GM18505 (cell line): Measurements from ENCODE around the gene TNFAIP3.
"Not testable (repeated sequence)": the region's sequence is repeated elsewhere in the genome, so short reads cannot be mapped to it uniquely, and the experiment has no call there.

Experiments used
- ATAC-seq: cut with Tn5 transposase; IDR thresholded peaks from one replicate; pipeline ENCODE4 v1.9.1; 2021; ENCODE audit not compliant: unreplicated experiment
- POLR2A ChIP-seq: IDR thresholded peaks from 4 replicates; pipeline ENCODE4 v1.6.1; 2011; ENCODE audit warnings: borderline replicate concordance; ENCODE audit not compliant: insufficient read depth, insufficient read length; ENCODE audit errors: extremely low read depth

TNFAIP3 gene

GRCh38 chr6:137832110-137832509, 34.9 kb upstream of the TNFAIP3 start:
- ATAC-seq, result no peak
- no peak for TF ChIP-seq POLR2A

GRCh38 chr6:137834508-137834907, 32.6 kb upstream of the TNFAIP3 start:
- TF ChIP-seq POLR2A, result no peak
- no peak for ATAC-seq

GRCh38 chr6:137836788-137837187, 30.3 kb upstream of the TNFAIP3 start:
- TF ChIP-seq POLR2A, result no peak

GRCh38 chr6:137838090-137838489, 29.0 kb upstream of the TNFAIP3 start:
- not testable (repeated sequence) for ATAC-seq

More at GRCh38 chr6:137836788-137837187, 30.3 kb upstream of the TNFAIP3 start:
- ATAC-seq, result no peak

- not testable (repeated sequence) for ATAC-seq
Measured at GRCh38 chr6:137838597-137838996, 28.5 kb upstream of the TNFAIP3 start.

GRCh38 chr6:137839076-137839475, 28.0 kb upstream of the TNFAIP3 start:
- no peak for TF ChIP-seq POLR2A
- ATAC-seq, result no peak

- TF ChIP-seq POLR2A, result no peak
- no peak for ATAC-seq
Measured at GRCh38 chr6:137840252-137840651, 26.8 kb upstream of the TNFAIP3 start.

GRCh38 chr6:137843211-137843610, 23.8 kb upstream of the TNFAIP3 start:
- no peak for ATAC-seq
- no peak for TF ChIP-seq POLR2A

GRCh38 chr6:137844327-137844726, 22.7 kb upstream of the TNFAIP3 start:
- not testable (repeated sequence) for ATAC-seq

GRCh38 chr6:137844773-137845172, 22.3 kb upstream of the TNFAIP3 start:
- not testable (repeated sequence) for ATAC-seq

- no peak for ATAC-seq
- no peak for TF ChIP-seq POLR2A
Measured at GRCh38 chr6:137845460-137845859, 21.6 kb upstream of the TNFAIP3 start.

GRCh38 chr6:137846274-137846673, 20.8 kb upstream of the TNFAIP3 start:
- no peak for ATAC-seq
- TF ChIP-seq POLR2A, result no peak

GRCh38 chr6:137846772-137847313, 20.2 kb upstream of the TNFAIP3 start:
- no peak for TF ChIP-seq POLR2A
- ATAC-seq, result no peak

- no peak for ATAC-seq
- no peak for TF ChIP-seq POLR2A
Measured at GRCh38 chr6:137847748-137848147, 19.3 kb upstream of the TNFAIP3 start.

GRCh38 chr6:137848672-137849071, 18.4 kb upstream of the TNFAIP3 start:
- no peak for ATAC-seq
- no peak for TF ChIP-seq POLR2A
